Choroid plexus epithelial cell (primary cell): ENCODE results near the gene ZSCAN5C.
"Not testable (repeated sequence)": the region's sequence is repeated elsewhere in the genome, so short reads cannot be mapped to it uniquely, and the experiment has no call there.

Experiments used
- DNase-seq: peaks from one replicate; pipeline ENCODE4 v3.0.0-alpha.2; 2010; ENCODE audit warnings: low read depth
- H3K4me3 ChIP-seq: 2 replicates; pipeline ENCODE4 v1.5.1; 2011; ENCODE audit warnings: low read depth, mild to moderate bottlenecking, control low read depth, low read length, moderate library complexity
- TF ChIP-seq, protein P1 (sequence below): conservative IDR thresholded peaks from 2 replicates; pipeline ENCODE4 v1.5.1; 2011; ENCODE audit warnings: low read depth, mild to moderate bottlenecking, control low read depth, inconsistent platforms, low read length, moderate library complexity

ZSCAN5C gene

DNA sequence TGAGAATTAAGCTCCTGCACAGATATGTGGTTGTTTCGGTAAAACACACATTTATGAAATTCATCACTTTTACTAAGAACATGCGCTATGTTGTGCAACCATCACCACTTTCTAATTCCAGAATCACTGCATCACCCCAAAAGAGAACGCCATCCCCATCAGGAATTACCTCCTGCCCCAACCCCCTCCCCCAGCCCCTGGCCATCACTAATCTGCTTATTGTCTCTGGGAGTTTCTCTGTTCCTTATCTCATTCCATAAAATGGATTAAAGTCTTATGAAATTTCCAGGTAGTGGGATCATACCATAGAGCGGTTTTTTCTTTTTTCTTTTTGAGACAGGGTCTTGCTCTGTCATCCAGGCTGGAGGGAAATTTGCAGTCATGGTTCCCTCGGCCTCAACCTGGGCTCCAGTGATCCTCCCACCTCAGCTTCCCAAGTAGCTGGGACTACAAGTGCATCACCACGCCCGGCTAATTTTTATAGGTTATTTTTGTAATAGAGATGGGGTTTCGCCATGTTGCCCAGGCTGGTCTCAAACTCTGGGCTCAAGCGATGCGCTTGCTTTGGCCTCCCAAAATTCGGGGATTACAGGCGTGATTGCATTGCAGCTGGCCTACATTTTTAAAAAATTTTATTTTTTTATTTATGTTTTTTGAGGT is 8.0 kb upstream of the ZSCAN5C start:
- H3K4me3 ChIP-seq, result no peak overlapping the region
- TF ChIP-seq, protein P1, sequence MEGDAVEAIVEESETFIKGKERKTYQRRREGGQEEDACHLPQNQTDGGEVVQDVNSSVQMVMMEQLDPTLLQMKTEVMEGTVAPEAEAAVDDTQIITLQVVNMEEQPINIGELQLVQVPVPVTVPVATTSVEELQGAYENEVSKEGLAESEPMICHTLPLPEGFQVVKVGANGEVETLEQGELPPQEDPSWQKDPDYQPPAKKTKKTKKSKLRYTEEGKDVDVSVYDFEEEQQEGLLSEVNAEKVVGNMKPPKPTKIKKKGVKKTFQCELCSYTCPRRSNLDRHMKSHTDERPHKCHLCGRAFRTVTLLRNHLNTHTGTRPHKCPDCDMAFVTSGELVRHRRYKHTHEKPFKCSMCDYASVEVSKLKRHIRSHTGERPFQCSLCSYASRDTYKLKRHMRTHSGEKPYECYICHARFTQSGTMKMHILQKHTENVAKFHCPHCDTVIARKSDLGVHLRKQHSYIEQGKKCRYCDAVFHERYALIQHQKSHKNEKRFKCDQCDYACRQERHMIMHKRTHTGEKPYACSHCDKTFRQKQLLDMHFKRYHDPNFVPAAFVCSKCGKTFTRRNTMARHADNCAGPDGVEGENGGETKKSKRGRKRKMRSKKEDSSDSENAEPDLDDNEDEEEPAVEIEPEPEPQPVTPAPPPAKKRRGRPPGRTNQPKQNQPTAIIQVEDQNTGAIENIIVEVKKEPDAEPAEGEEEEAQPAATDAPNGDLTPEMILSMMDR, result no peak
- DNase-seq, result no peak

DNA sequence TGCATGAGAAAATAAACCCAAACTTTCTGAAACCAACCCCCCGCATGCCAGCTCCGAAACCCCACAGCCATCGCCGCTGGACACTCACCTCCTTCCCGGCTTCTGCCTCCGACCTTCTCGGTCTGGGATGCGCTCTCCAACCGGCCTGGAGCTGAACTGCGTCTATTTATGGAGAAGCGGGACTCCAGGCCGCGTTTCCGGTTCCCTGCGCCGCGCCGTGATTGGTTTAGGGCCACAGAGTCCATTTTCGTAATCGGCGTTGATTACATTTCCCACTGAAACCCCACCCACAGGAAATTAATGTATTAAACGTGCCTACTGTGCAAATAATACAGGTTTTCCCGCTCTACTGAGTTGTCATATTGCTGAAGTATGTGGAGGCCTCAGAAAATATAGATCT is 4.4 kb upstream of the ZSCAN5C start, which contains the start of gene ZSCAN5B:
ZSCAN5B (minus strand) TSS at position 138 of the 400 bp plus-strand sequence. CDS start 4,731 bp downstream, outside the sequence.
- DNase-seq, H3K4me3 ChIP-seq: not testable (repeated sequence)

DNA sequence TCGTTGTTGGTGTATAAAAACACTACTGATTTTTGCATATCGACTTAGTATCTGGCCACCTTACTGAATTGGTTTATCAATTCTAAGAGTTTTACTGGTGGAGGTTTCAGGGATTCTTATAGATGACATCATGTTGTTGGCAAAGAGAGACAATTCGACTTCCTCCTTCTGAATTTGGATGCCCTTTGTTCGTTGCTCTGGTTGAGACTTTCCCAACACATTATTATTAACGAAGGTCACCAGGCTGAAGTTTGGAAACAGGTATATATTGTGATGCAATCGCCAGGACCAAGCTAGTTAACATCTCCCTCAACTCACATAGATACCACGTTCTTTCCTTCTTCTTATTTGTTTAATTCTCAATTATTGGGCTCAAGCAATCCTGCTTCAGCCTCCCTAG is 2.4 kb upstream of the ZSCAN5C start:
- TF ChIP-seq, protein P1, result no peak
- no peak overlapping the region for H3K4me3 ChIP-seq
- DNase-seq, result no peak

DNA sequence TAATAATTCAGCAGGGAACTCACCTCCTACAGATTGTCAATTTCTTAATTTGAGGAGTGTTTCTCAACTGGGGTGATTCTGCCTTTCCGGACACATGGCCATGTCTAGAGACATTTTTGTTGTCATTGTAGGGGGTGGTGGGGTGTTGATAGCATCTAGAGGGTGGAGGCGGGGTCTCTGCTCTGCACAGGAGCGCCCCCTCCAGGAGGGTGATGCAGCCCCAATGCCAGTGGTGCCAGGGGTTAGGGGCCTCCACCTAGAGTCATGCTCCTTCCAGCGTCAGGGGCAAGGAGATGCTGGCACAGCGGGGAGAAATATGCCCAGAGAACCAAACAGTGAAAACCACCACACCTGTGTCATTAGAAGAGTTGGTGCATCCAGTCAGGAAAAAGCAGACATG is 5.5 kb downstream of the ZSCAN5C start:
- DNase-seq, H3K4me3 ChIP-seq: not testable (repeated sequence)

DNA sequence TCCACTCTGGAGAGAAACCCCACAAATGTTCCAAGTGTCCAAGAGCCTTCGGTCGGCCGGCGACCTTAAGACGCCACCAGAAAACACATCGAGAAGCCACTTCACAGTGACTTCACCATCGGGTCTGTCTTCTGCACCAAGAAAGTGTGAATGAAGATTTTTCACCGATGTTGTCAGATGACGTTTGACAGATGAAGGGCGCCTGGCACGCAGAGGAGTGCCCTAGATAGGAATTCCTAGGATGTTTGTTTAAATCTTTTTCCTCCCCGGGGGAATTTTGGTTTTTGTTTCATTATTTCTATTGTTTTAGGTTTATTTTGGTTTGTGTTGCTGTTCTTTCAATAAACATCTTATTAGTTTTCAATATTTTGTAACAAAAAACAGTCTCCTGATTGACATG is 7.0 kb downstream of the ZSCAN5C start:
- no peak overlapping the region for H3K4me3 ChIP-seq
- no peak for DNase-seq
- TF ChIP-seq, protein P1, result no peak

DNA sequence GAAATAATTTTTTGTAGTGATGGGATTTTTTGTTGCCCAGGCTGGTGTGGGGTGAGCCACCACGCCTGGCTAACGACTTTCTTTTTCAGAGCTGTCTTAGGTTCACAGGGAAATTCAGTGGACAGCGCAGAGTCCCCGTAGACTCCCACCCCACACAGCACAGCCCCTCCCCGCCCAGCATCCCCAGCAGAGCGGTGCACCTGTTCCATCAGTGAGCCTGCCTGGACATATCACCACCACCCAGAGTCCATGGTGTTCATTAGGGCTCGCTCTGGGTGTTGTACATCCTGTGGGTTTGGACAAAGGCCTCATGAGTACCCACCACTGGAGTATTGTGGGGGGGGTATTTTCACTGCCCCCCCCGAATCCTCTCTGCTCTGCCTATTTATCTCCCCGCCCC is 8.0 kb downstream of the ZSCAN5C start:
- DNase-seq, H3K4me3 ChIP-seq: not testable (repeated sequence)

DNA sequence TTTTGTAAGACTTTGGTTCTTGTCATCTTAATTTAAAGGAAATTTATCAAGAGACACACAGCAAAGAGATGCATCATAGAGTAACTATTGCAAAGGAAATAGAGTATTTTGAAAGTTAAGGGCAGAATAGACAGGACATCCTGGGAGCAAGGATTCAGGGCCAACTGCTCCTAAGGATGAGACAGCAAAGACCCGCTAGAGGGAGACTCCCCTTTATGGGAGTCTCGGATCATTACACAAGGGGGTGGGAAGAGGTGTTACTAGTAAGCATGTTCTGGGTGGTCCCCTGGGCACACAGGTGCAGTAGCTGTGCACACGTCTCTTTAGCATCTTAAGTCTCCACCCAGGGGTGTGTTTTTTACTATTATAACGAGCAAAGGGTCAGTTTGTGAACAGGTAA is 9.6 kb downstream of the ZSCAN5C start:
- no peak overlapping the region for H3K4me3 ChIP-seq
- DNase-seq, result no peak
- TF ChIP-seq, protein P1, result no peak

DNA sequence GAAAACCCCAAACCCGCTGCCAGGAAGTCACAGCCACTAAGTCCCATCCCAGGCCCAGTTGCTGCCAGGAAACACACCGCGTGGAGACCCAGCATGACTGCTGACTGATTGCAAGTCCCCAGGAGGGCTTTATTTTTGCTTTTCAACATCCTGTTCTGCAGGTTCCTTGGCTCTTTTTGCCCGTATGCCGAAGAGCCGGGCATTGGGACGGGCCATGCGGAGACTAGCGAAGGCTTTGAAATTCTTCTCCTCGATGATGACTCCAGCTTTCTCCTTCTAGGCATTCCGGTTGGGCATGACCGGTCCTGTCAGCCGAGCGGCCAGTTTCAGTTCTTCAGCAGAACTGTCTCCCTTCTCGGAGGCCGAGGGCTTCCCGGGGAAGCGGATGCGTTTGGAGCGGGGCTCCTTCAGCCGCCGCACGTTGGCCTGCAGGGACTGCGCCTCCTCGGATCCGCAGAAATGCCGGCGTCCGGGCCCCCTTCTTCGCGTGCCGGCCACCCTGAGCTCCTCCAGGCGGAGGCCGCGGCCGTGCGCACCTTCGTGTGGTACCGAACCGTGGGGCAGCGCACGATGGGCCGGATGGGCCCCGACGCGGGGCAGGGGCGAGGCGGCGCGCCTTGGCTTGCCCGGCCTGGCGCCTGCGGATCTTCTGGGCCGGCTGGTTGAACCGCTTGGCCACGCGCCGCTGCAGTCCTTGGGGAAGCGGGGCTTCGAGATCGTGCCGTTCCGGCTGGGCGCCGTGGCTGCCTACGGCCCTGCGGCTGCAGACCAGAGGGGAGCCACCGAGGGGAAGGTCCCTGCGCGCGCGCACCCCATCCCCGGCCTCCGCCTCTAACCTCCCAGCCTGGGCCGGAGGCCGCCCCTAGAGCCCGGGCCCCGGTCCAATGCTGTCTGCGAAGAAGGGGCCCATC is 15.2 kb downstream of the ZSCAN5C start:
- peak overlapping the region; percentile 52 for H3K4me3 ChIP-seq
- TF ChIP-seq, protein P1, result no peak
- DNase-seq, result peak; percentile 53
